Measurements from ENCODE around the gene MRGPRF. TPM values are rescaled to one million over a fixed set of nuclear protein-coding genes. Genes with fewer than 3 reads are reported as not detected.

MRGPRF gene
- polyA plus RNA-seq, 1 of the 3 experiments (the other 2 are of a cell fraction) = 0.18 TPM

GRCh38 chr11:68987211-68987610, 25.8 kb downstream of the MRGPRF start (continued):
- TF ChIP-seq MAX (IDR thresholded peaks at IDR 0.05; ENCODE audit: low read depth) (no peak), TEAD4 (IDR thresholded peaks at IDR 0.05; ENCODE audit: borderline replicate concordance, insufficient read depth) (no peak), EP300 (IDR thresholded peaks at IDR 0.05; ENCODE audit: borderline replicate concordance in 1 of 2, low read depth in 1 of 2, low read length in 1 of 2) (no peak), RAD21 (IDR thresholded peaks at IDR 0.05; ENCODE audit: low read length) (no peak), REST (IDR thresholded peaks at IDR 0.05; ENCODE audit: low read depth, low read length) (no peak), NRF1 (IDR thresholded peaks at IDR 0.05; ENCODE audit: low read depth, low read length) (no peak)

GRCh38 chr11:68983801-68984200, 29.2 kb downstream of the MRGPRF start:
- H3K27ac ChIP-seq (ENCODE audit: low read depth in 2 of 2, low read length in 1 of 2) = no peak overlapping the region
- no peak overlapping the region for H3K4me2 ChIP-seq
- no peaks in the 10 kb centered on the region for H3F3A ChIP-seq (replicated peaks; ENCODE audit: insufficient read depth)
- no peaks in the 10 kb centered on the region for H3K9me3 ChIP-seq
- peaks cover 0 to 6% of the 10 kb centered on the region in 2 experiments; a peak in 2 of 4 replicates for H3K4me1 ChIP-seq (ENCODE audit: control insufficient read depth in 1 of 2, insufficient read depth in 2 of 2, low read depth in 1 of 2, low read length in 1 of 2)
- no peaks in the 10 kb centered on the region for H3K79me2 ChIP-seq (ENCODE audit: insufficient read depth)
- no peaks in the 10 kb centered on the region for H3K27me3 ChIP-seq (ENCODE audit: insufficient read depth)
- CTCF ChIA-PET = interaction anchor here (1.0 kb wide), 2 partner anchors 13 to 21 kb away, joined by 3 read pairs; no protein-coding TSS in a partner anchor
- H2AFZ ChIP-seq (ENCODE audit: low read depth) = no peak overlapping the region
- no peaks in the 10 kb centered on the region for H3K9me2 ChIP-seq
- no peak for TF ChIP-seq USF1 (IDR thresholded peaks at IDR 0.05; ENCODE audit: borderline replicate concordance, low read depth)
- no peak for TF ChIP-seq FOXM1 (IDR thresholded peaks at IDR 0.05; ENCODE audit: low read depth)
- TF ChIP-seq JUND (IDR thresholded peaks at IDR 0.05) = no peak
- TF ChIP-seq ZBTB33 (IDR thresholded peaks at IDR 0.05; ENCODE audit: borderline replicate concordance, low read depth) = no peak
- no peak for TF ChIP-seq RAD21 (IDR thresholded peaks at IDR 0.05; ENCODE audit: low read length)
- TF ChIP-seq TAF1 (IDR thresholded peaks at IDR 0.05; ENCODE audit: borderline replicate concordance, low read depth, low read length) = no peak
- no peak for TF ChIP-seq MEF2A (IDR thresholded peaks at IDR 0.05; ENCODE audit: borderline replicate concordance, low read depth)
- H3K9ac ChIP-seq = no peak overlapping the region
- no peak overlapping the region for H3K4me3 ChIP-seq (ENCODE audit: low read depth in 2 of 2, low read length in 1 of 2)
- POLR2A ChIA-PET = no interaction called here
- DNase-seq = no peak
- WGBS (ENCODE audit: low lambda C conversion rate) = 43% methylated on average over 6 of the region's 6 CpGs
- H4K20me1 ChIP-seq (ENCODE audit: insufficient read depth) = no peaks in the 10 kb centered on the region
- no peaks in the 10 kb centered on the region for H3K36me3 ChIP-seq (replicated peaks in 1 of 2; ENCODE audit: control insufficient read depth in 1 of 2, insufficient read depth in 2 of 2, low read length in 1 of 2)

Measured in SK-N-SH (cell line).